Measurements from ENCODE around the gene KANSL3. TPM values are rescaled to one million over a fixed set of nuclear protein-coding genes. Genes with fewer than 3 reads are reported as not detected.

The KANSL3 gene
- total and polyA plus RNA-seq, 2 experiments from 2014 or later: 15.0 to 23.9 TPM

DNA sequence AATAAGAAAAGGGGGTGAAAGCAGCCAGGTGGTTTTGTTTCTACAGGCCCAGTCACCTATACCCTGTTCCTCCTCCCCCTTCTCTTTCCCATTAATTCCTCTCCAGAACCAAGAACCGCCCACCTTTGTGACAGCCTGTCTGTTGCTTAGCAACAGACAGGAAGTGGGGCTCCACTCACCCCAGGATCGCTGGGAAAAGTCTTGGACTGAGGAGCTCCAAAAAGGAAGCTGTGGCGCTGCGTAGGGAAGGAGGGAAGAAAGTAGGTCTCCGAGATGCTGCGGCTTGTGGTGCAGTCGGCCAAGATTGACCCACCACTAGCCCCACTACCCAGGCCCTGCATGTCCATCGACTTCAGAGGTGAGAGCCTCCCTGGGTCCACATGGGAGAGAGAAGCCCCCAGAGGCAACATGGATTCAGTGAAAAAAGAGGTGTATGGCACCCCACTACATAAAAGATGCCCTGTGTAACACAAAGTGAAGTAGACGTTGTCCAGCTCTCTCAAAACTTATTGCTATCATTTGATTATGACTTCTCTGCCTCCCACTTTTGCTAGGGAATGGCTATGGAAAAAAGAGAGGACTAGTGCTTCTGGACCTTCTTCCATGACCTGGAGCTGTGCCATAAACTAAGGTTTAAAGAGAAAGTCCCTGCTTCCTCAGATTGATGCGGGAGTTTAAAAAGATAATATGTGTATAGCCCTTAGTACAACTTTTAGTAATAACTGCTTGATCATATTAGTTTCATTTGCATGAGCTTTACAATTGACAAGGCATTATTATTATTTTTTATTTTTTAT, 4.7 kb upstream of the KANSL3 start, which contains the start of gene FER1L5:
FER1L5 (plus strand) TSS at position 201 of the 797 bp plus-strand sequence; CDS start at position 274, 73 bp downstream.
- H4K20me1 ChIP-seq (ENCODE audit: insufficient read depth): no peaks in the 10 kb centered on the region
- TF ChIP-seq EZH2phosphoT487 (IDR thresholded peaks at IDR 0.05; ENCODE audit: insufficient read depth, low read depth) (no peak), EZH2 (IDR thresholded peaks at IDR 0.05; ENCODE audit: insufficient read depth, poor library complexity, severe bottlenecking) (no peak)
- no peaks in the 10 kb centered on the region for H3K4me1 ChIP-seq (ENCODE audit: insufficient read depth)
- no peaks in the 10 kb centered on the region for H3K79me2 ChIP-seq (ENCODE audit: insufficient read depth)
- no peaks in the 10 kb centered on the region for H3K9me3 ChIP-seq (ENCODE audit: low read depth)
- 40 to 44% methylated on average over 10 of the region's 10 CpGs for whole genome bisulfite sequencing, 2 experiments (ENCODE audit: low coverage in 1 of 2, low lambda C conversion rate in 2 of 2, missing lambda C conversion rate in 2 of 2)
- DNase-seq: peak; percentile 57
- in situ Hi-C loops (cut with MboI): no loop called here
- H2AFZ ChIP-seq: peak within 1 kb of the TSS; percentile 79
- H3K9ac ChIP-seq: 0 out of 2 replicates have a peak within 1 kb of the TSS, but pooled peaks have one; percentile 25
- H3K36me3 ChIP-seq (ENCODE audit: low read depth): no peaks in the 10 kb centered on the region
- H3K27ac ChIP-seq: no peak within 1 kb of the TSS
- H3F3A ChIP-seq (ENCODE audit: insufficient read depth): no peaks in the 10 kb centered on the region
- H3K27me3 ChIP-seq (replicated peaks; ENCODE audit: insufficient read depth): no peaks in the 10 kb centered on the region
- no peaks in the 10 kb centered on the region for H3K9me2 ChIP-seq (ENCODE audit: insufficient read depth)
- H3K4me3 ChIP-seq: peak within 1 kb of the TSS; percentile 61
- H3K4me2 ChIP-seq (ENCODE audit: unreplicated experiment): peak within 1 kb of the TSS; percentile 65

DNA sequence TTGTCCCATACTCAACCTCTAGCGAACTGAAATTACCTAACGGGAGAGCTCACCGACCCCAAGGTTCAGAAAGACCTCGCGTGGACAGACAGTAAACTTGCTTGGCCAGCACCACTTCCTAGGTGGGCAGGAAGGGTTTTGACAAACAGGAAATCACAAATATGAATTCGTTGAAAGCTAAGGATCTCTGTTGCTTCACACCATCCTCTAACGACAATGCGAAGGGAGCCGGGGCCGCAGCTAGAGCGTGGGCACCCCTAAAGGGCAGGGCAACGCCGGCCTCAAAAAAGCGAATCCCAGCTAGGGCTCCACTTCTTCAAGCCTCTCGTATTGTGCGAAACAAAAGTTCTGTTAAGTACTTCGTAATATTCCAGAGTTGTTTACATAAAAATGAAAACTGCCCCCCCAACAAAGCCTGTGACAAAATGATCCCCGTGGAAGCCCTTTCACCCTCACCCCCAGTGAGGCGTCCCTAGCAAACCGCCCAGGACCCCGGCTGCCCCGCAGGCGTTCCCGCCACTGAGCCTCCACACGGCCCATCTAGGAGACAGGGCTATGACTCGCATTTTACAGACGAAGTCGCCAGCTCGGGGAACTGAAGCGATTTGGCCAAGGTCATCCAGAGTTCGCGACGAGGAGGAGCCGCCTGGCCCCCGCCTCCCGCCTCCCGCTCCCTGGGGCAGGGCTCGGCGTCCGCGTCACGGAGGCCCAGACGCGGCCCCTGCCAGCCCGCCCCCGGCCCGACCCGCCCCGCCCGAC, 548 bp downstream of the KANSL3 start:
- H3K4me2 ChIP-seq (ENCODE audit: unreplicated experiment): peak overlapping the region; percentile 94
- H3K27me3 ChIP-seq (replicated peaks; ENCODE audit: insufficient read depth): no peaks in the 10 kb centered on the region
- H3K9me3 ChIP-seq (ENCODE audit: low read depth): no peaks in the 10 kb centered on the region
- H3K79me2 ChIP-seq (ENCODE audit: insufficient read depth): peaks cover 52% of the 10 kb centered on the region
- H4K20me1 ChIP-seq (ENCODE audit: insufficient read depth): no peaks in the 10 kb centered on the region
- no peaks in the 10 kb centered on the region for H3K9me2 ChIP-seq (ENCODE audit: insufficient read depth)
- peak overlapping the region; percentile 54 for H2AFZ ChIP-seq
- peak overlapping the region; percentile 91 for H3K27ac ChIP-seq
- peak; percentile 97 for DNase-seq
- peaks cover 3% of the 10 kb centered on the region for H3F3A ChIP-seq (ENCODE audit: insufficient read depth)
- TF ChIP-seq EZH2phosphoT487 (IDR thresholded peaks at IDR 0.05; ENCODE audit: insufficient read depth, low read depth) (no peak), EZH2 (IDR thresholded peaks at IDR 0.05; ENCODE audit: insufficient read depth, poor library complexity, severe bottlenecking) (no peak)
- peaks cover 19% of the 10 kb centered on the region for H3K4me1 ChIP-seq (ENCODE audit: insufficient read depth)
- in situ Hi-C loops (cut with MboI): no loop called here
- peak overlapping the region; percentile 93 for H3K9ac ChIP-seq
- WGBS, 2 experiments (ENCODE audit: low coverage in 1 of 2, low lambda C conversion rate in 2 of 2, missing lambda C conversion rate in 2 of 2): 1 to 2% methylated on average over 26 to 37 of the region's 50 CpGs
- H3K36me3 ChIP-seq (ENCODE audit: low read depth): peaks cover 8% of the 10 kb centered on the region; the same call in 1 of the 2 replicates
- H3K4me3 ChIP-seq: peak overlapping the region; percentile 80

GRCh38 chr2:96636551-96637171, 1.5 kb downstream of the KANSL3 start:
- TF ChIP-seq EZH2 (IDR thresholded peaks at IDR 0.05; ENCODE audit: insufficient read depth, poor library complexity, severe bottlenecking) (no peak), EZH2phosphoT487 (IDR thresholded peaks at IDR 0.05; ENCODE audit: insufficient read depth, low read depth) (no peak)
- peak overlapping the region; percentile 91 for H3K27ac ChIP-seq
- peak; percentile 45 for DNase-seq

DNA sequence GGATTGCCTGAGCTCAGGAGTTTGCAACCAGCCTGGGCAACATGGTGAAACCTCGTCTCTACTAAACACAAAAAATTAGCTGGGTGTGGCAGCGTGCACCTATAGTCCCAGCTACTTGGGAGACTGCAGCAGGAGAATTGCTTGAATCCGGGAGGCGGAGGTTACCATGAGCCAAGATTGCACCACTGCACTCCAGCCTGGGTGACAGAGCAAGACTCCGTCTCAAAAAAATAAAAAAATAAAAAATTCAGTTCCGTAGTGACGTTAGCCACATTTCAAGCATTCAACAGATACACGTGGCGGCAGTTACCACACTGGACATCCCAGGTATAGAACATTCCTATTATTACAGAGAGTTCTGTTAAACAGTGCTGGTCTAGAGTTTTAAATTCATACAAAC, 4.5 kb downstream of the KANSL3 start:
- Histone ChIP-seq H3K9me3 (ENCODE audit: low read depth) (no peaks in the 10 kb centered on the region), H3K4me3 (no peak overlapping the region), H3K4me2 (ENCODE audit: unreplicated experiment) (no peak overlapping the region), H3K27ac (no peak overlapping the region), H3F3A (ENCODE audit: insufficient read depth) (peaks cover 8% of the 10 kb centered on the region), H3K9me2 (ENCODE audit: insufficient read depth) (no peaks in the 10 kb centered on the region), H3K36me3 (ENCODE audit: low read depth) (peaks cover 30% of the 10 kb centered on the region; the same call in 1 of the 2 replicates), H4K20me1 (ENCODE audit: insufficient read depth) (no peaks in the 10 kb centered on the region), H3K9ac (no peak overlapping the region), H3K79me2 (ENCODE audit: insufficient read depth) (peaks cover 85% of the 10 kb centered on the region), H3K4me1 (ENCODE audit: insufficient read depth) (peaks cover 27% of the 10 kb centered on the region), H3K27me3 (replicated peaks; ENCODE audit: insufficient read depth) (no peaks in the 10 kb centered on the region), H2AFZ (no peak overlapping the region)
- no peak for DNase-seq
- in situ Hi-C loops (cut with MboI): no loop called here
- TF ChIP-seq EZH2 (IDR thresholded peaks at IDR 0.05; ENCODE audit: insufficient read depth, poor library complexity, severe bottlenecking): no peak
- TF ChIP-seq EZH2phosphoT487 (IDR thresholded peaks at IDR 0.05; ENCODE audit: insufficient read depth, low read depth): no peak
- WGBS, 2 experiments (ENCODE audit: low coverage in 1 of 2, low lambda C conversion rate in 2 of 2, missing lambda C conversion rate in 2 of 2): 79 to 84% methylated on average over 8 to 9 of the region's 9 CpGs

More at GRCh38 chr2:96636551-96637171, 1.5 kb downstream of the KANSL3 start:
- 17 to 18% methylated on average over 13 to 14 of the region's 14 CpGs for WGBS, 2 experiments (ENCODE audit: low coverage in 1 of 2, low lambda C conversion rate in 2 of 2, missing lambda C conversion rate in 2 of 2)
- peaks cover 8% of the 10 kb centered on the region for H3F3A ChIP-seq (ENCODE audit: insufficient read depth)
- H4K20me1 ChIP-seq (ENCODE audit: insufficient read depth): no peaks in the 10 kb centered on the region
- peaks cover 58% of the 10 kb centered on the region for H3K79me2 ChIP-seq (ENCODE audit: insufficient read depth)
- in situ Hi-C loops (cut with MboI): no loop called here
- H2AFZ ChIP-seq: peak overlapping the region; percentile 54
- no peaks in the 10 kb centered on the region for H3K9me3 ChIP-seq (ENCODE audit: low read depth)
- H3K4me1 ChIP-seq (ENCODE audit: insufficient read depth): peaks cover 27% of the 10 kb centered on the region
- peak overlapping the region; percentile 93 for H3K9ac ChIP-seq
- H3K9me2 ChIP-seq (ENCODE audit: insufficient read depth): no peaks in the 10 kb centered on the region
- no peaks in the 10 kb centered on the region for H3K27me3 ChIP-seq (replicated peaks; ENCODE audit: insufficient read depth)
- peaks cover 8% of the 10 kb centered on the region; the same call in 1 of the 2 replicates for H3K36me3 ChIP-seq (ENCODE audit: low read depth)
- peak overlapping the region; percentile 80 for H3K4me3 ChIP-seq
- peak overlapping the region; percentile 94 for H3K4me2 ChIP-seq (ENCODE audit: unreplicated experiment)
